SHP77 treated with DMSO at 0.1 percent for 48 hours (cell line): ENCODE results near the gene TWIST2.

Source experiments
- DNase-seq: peaks from one replicate; lab custom pipeline; 2025; lab: John Stamatoyannopoulos, UW

TWIST2 gene

GRCh38 chr2:238838786-238839327, 9.0 kb upstream of the TWIST2 start:
- no peak for DNase-seq

GRCh38 chr2:238839428-238839827, 8.5 kb upstream of the TWIST2 start:
- no peak for DNase-seq

GRCh38 chr2:238841542-238842164, 6.2 kb upstream of the TWIST2 start:
- DNase-seq: no peak

GRCh38 chr2:238843476-238843875, 4.4 kb upstream of the TWIST2 start:
- DNase-seq: no peak

- no peak for DNase-seq
Observed at GRCh38 chr2:238845583-238846377, 2.1 kb upstream of the TWIST2 start.

GRCh38 chr2:238846378-238846627, 1.6 kb upstream of the TWIST2 start:
- no peak for DNase-seq

- no peak for DNase-seq
Observed at GRCh38 chr2:238846628-238847418, 1.1 kb upstream of the TWIST2 start.

- DNase-seq: no peak
Observed at GRCh38 chr2:238847419-238847801, 475 bp upstream of the TWIST2 start.

- DNase-seq: no peak
Observed at GRCh38 chr2:238848691-238848975, 748 bp downstream of the TWIST2 start.

- no peak for DNase-seq
Observed at GRCh38 chr2:238848976-238849853, 1.3 kb downstream of the TWIST2 start.

- DNase-seq: no peak
Observed at GRCh38 chr2:238850091-238850490, 2.2 kb downstream of the TWIST2 start.

- DNase-seq: no peak
Observed at GRCh38 chr2:238851026-238851425, 3.1 kb downstream of the TWIST2 start.

- no peak for DNase-seq
Observed at GRCh38 chr2:238851761-238852160, 3.9 kb downstream of the TWIST2 start.

GRCh38 chr2:238852206-238852869, 4.5 kb downstream of the TWIST2 start:
- no peak for DNase-seq

GRCh38 chr2:238853218-238853617, 5.3 kb downstream of the TWIST2 start:
- DNase-seq: no peak

GRCh38 chr2:238853721-238854120, 5.8 kb downstream of the TWIST2 start:
- no peak for DNase-seq

- no peak for DNase-seq
Observed at GRCh38 chr2:238854246-238854645, 6.4 kb downstream of the TWIST2 start.

- DNase-seq: no peak
Observed at GRCh38 chr2:238854699-238855229, 6.9 kb downstream of the TWIST2 start.

GRCh38 chr2:238855299-238855698, 7.4 kb downstream of the TWIST2 start:
- DNase-seq: no peak

GRCh38 chr2:238855891-238856580, 8.2 kb downstream of the TWIST2 start:
- no peak for DNase-seq
